Measurements from ENCODE around the gene VRK2.
"Not testable (repeated sequence)": the region's sequence is repeated elsewhere in the genome, so short reads cannot be mapped to it uniquely, and the experiment has no call there.

The VRK2 gene

GRCh38 chr2:58158481-58158880 lies 111.9 kb downstream of the VRK2 start:
- no peak for DNase-seq (ENCODE audit: low read depth in 2 of 2)

- DNase-seq (ENCODE audit: low read depth in 2 of 2) = no peak
Observed at GRCh38 chr2:58163913-58164312, 117.3 kb downstream of the VRK2 start.

DNA sequence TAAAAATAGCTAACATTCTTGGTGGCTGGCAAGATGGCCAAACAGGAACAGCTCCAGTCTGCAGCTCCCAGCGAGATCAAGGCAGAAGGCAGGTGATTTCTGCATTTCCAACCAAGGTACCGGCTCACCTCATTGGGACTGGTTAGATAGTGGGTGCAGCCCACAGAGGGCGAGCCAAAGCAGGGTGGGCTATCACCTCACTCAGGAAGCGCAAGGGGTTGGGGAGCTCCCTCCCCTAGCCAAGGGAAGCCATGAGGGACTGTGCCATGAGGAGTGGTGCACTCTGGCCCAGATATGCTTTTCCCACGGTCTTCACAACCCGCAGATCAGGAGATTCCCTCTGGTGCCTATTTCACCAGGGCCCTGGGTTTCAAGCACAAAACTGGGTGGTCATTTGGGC lies 121.5 kb downstream of the VRK2 start:
- DNase-seq (ENCODE audit: low read depth in 2 of 2) = not testable (repeated sequence)

GRCh38 chr2:58169845-58170244 lies 123.2 kb downstream of the VRK2 start:
- not testable (repeated sequence) for DNase-seq (ENCODE audit: low read depth in 2 of 2)

DNA sequence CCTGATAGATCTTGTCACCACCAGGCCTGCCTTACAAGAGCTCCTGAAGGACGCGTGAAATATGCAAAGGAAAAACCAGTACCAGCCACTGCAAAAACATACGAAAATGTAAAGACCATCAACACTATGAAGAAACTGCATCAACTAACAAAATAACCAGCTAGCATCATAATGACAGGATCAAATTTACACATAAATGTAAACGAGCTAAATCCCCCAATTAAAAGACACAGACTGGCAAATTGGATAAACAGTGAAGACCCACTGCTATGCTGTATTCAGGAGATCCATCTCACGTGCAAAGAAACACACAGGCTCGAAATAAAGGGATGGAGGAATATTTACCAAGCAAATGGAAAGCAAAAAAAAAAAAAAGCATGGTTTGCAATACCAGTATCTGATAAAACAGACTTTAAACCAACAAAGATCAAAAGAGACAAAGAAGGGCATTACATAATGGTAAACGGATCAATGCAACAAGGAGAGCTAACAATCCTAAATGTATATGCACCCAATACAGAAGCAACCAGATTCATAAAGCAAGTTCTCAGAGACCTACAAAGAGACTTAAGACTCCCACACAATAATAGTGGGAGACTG lies 123.8 kb downstream of the VRK2 start:
- not testable (repeated sequence) for DNase-seq (ENCODE audit: low read depth in 2 of 2)

GRCh38 chr2:58171831-58172230 lies 125.2 kb downstream of the VRK2 start:
- DNase-seq (ENCODE audit: low read depth in 2 of 2) = not testable (repeated sequence)

DNA sequence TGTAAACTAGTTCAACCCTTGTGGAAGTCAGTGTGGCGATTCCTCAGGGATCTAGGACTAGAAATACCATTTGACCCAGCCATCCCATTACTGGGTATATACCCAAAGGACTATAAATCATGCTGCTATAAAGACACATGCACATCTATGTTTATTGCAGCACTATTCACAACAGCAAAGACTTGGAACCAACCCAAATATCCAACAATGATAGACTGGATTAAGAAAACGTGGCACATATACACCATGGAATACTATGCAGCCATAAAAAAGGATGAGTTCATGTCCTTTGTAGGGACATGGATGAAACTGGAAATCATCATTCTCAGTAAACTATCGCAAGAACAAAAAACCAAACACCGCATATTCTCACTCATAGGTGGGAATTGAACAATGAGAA lies 130.6 kb downstream of the VRK2 start:
- DNase-seq (ENCODE audit: low read depth in 2 of 2) = not testable (repeated sequence)

DNA sequence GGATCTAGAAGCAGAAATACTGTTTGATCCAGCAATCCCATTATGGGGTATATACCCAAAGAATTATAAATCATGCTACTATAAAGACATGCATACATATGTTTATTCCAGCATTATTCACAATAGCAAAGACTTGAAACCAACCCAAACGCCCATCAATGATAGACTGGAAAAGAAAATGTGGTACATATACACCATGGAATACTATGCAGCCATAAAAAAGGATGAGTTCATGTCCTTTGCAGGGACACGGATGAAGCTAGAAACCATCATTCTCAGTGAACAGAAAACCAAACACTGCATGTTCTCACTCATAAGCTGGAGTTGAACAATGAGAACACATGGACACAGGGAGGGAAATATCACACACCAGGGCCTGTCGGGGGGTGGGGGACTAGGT lies 133.6 kb downstream of the VRK2 start:
- DNase-seq (ENCODE audit: low read depth in 2 of 2) = not testable (repeated sequence)

- DNase-seq (ENCODE audit: low read depth in 2 of 2) = no peak
Observed at GRCh38 chr2:58180635-58181034, 134.0 kb downstream of the VRK2 start.

DNA sequence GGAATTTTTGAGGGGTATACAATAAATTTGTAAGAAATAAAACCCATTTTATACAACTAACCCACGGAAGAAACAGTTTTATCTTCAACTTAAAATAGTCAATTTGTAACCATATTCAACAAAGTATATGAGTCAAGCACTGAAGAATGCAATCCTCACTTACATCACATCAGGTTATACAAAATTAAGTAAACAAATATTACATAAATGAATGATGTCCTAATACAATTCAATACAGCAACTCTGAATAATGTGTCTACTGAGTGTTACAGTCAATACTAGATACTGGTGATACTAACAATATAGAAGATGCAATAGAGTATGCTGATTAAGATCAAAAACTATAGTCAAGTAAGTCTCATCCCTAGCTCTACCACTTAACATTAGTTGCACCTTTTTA lies 135.9 kb downstream of the VRK2 start:
- no peak for DNase-seq (ENCODE audit: low read depth in 2 of 2)

DNA sequence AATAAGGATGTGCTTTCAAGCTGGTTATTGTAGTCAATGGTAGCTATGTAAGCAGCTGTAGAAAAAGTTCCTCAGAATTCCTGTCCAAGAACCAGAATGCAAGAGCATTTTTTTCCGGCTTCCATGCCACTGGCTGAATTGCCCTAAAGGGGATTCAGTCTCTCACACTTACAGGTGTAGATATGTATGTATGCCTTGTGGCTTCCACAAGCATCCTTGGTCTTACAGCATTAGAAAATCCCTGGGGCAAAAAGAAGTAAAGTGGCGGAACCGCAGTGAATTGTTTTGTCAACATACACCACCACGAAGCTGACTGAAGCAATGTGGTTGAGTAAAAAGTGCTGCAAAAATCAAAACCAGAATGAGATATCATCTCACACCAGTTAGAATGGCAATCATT lies 139.9 kb downstream of the VRK2 start:
- no peak for DNase-seq (ENCODE audit: low read depth in 2 of 2)

DNA sequence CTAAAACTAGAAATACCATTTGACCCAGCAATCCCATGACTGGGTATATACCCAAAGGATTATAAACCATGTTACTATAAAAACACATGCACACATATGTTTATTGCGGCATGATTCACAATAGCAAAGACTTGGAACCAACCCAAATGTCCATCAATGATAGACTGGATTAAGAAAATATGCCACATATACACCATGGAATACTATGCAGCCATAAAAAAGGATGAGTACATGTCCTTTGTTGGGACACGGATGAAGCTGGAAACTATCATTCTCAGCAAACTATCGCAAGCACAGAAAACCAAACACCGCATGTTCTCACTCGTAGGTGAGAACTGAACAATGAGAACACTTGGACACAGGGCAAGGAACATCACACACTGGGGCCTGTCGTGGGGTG lies 140.4 kb downstream of the VRK2 start:
- not testable (repeated sequence) for DNase-seq (ENCODE audit: low read depth in 2 of 2)

DNA sequence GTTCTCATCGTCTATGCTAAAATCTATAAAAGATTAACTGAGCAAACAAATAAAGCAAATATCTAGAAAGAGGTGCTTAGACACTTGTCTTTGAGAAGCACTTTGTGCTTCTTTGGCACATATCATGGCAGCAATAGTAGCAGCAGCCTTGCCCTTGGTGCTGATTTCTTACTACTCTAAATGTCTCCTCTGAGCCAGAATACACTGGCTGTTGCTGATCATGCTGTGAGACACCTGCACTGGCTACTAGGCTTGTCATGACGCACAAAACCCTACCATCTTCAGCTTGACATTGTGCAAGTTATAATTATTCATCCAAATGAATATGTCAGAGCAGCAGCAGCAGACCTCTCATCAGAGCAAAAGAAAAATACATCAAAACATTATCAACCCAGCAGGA lies 147.9 kb downstream of the VRK2 start:
- no peak for DNase-seq (ENCODE audit: low read depth in 2 of 2)

- no peak for DNase-seq (ENCODE audit: low read depth in 2 of 2)
Observed at GRCh38 chr2:58195662-58196061, 149.1 kb downstream of the VRK2 start.

GRCh38 chr2:58197894-58198293 lies 151.3 kb downstream of the VRK2 start:
- no peak for DNase-seq (ENCODE audit: low read depth in 2 of 2)

DNA sequence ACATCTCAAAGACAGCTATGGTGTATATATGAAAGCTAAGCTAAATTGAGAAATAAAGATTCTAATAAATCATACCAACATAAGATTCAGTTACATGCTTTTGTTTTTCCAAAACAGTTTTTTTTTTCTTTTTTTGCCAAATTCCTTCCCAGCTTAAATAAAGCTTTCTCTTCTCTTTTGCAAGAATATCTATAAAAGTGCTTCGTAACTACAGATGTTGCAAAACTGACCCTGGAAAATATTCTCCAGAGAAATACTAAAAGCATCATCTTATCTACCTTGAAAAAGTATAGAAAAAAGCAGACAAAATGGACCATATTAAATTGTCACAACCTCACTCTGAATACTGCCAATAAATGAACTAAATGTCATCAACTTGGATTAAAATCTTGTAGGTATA lies 155.8 kb downstream of the VRK2 start:
- DNase-seq (ENCODE audit: low read depth in 2 of 2) = no peak

GRCh38 chr2:58203018-58203417 lies 156.4 kb downstream of the VRK2 start:
- no peak for DNase-seq (ENCODE audit: low read depth in 2 of 2)

- no peak for DNase-seq (ENCODE audit: low read depth in 2 of 2)
Observed at GRCh38 chr2:58204195-58204959, 157.8 kb downstream of the VRK2 start.

GRCh38 chr2:58206785-58207184 lies 160.2 kb downstream of the VRK2 start:
- no peak for DNase-seq (ENCODE audit: low read depth in 2 of 2)

GRCh38 chr2:58207189-58207588 lies 160.6 kb downstream of the VRK2 start:
- no peak for DNase-seq (ENCODE audit: low read depth in 2 of 2)
